GM19240 (cell line): ENCODE results near the gene VAV2.
"Not testable (repeated sequence)": the region's sequence is repeated elsewhere in the genome, so short reads cannot be mapped to it uniquely, and the experiment has no call there.

Source experiments
- DNase-seq: peaks from one replicate; pipeline ENCODE4 v3.0.0; 2011; ENCODE audit warnings: low spot score; ENCODE audit not compliant: insufficient read length

The VAV2 gene

DNA sequence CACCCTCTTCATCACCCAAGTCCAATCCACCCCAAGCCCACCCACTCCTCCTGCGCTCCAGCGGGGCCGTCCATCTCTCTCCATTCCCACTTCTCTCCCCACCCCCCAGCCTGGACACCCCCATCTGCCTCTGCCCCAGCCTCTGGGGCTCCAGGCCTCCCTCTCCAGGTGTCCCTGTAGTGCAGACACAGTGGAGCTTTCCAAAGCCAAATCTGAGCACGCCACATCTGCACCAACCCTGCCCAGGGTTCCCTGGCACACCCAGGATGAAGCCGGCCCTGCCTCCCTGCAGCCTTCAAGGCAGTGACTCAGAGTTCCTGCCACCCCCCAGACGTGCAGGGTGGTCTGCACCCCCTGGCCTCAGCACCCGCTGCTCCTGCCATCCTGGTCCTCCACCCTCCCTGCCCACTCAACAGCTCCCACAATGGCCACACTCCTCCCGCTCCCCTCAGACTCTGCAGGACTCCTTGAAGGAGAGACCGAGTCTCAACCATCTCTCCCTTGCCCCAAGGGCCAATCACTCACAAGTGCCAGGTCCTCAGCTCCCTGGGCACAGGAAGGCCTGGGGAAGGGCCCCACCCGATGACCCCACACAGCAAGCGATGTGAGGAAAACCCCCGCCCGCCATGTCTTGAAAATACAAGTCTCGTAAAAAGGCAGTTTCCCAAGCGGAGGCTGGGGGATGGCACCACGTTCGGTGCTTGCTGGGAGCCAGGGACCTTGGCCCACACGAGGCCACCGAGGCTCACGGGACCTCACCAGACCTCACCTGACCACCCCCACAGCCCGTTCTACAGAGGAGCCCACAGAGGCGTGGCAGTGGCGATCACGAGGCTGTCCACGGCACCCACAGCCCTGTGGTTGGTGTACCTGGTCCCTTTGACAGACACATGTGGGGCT, 22.2 kb downstream of the VAV2 start:
- DNase-seq = no peak

DNA sequence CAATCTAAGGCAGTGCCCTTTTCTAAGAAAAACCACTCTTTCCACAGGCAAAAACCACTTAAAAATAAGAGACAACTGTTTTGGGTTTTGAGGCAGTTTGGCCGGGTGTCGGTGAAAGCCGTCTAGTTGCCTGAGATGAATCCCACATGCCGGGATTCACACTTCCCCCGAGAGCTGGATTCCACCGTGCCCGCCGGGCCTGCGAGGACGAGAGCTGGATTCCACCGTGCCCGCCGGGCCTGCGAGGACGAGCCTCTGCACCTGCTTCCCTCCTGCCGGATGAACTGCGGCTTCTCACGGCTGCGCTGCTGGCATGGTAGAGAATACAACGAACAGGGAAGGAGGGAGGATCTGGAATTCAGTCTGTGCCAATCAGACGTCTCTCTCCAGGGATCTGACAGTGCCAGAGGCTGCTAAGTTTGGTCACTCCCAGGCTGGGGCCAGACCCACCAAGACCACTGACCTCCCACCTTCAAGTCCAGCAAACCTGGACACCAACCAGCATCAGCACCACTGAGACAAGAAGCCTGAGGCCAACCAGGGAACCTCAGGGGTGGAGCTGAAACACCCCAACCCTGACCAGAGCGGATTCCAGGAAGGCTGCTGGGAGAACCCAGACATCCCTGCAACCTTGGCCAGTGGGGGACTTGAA, 23.0 kb downstream of the VAV2 start:
- no peak for DNase-seq

DNA sequence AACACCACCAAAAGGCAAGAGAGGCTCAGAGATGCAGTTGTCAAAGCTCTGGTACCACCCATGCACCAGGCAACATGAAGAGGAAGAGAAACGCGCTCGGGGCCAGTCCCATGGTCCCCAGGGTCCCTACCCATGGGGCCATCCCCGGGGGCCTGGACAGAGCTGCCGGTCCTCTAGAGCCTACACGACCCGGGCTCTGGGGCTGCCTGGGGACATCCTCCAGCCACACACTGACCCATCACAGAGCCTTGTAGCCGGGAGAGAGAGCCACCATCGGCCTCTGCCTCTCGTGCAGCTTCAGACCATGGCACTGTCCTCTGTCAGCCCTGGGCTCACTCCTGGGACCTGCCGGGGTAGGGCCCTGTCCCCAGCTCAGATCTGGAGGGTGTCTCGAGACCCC, 23.7 kb downstream of the VAV2 start:
- no peak for DNase-seq

DNA sequence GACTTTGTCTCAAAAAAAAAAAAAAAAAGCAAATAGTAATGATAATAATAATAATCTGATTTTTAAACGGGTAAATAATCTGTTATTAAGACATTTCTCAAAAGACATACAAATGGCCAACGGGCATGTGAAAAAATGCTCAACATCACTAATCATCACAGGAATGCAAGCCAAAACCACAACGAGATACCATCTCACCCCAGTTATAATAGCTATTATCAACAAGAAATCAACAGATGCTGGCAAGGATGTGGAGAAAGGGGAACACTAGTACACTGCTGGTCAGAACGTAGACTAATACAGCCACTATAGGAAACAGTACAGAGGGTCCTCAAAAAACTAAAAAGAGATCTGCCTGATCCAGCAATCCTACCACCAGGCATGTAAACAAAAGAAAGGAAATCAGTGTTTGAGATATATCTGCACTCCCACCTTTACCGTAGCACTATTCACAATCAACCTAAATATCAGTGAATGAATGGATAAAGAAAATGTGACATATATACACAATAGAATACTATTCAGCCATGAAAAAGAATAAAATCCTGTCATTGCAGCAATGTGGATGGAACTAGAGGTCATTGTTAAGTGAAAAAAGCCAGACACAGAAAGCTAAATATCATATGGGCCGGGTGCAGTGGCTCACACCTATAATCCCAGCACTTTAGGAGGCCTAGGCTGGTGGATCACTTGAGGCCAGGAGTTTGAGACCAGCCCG, 24.9 kb downstream of the VAV2 start:
- DNase-seq = no peak

DNA sequence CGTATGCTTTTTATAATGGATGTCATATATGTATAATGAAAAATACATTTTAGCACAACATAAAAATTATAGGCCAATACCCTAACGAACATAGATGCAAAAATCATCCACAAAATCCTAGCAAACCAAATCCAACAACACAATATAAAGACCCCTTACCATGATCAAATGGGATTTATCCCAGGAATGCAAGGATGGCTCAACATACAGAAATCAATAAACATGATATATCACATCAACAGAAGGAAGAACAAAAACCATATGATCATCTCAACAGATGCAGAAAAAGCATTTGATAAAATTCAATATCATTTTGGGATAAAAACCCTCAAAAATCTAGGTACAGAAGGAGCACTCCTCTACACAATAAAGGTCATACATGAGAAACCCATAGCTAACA, 27.7 kb downstream of the VAV2 start:
- DNase-seq = no peak

DNA sequence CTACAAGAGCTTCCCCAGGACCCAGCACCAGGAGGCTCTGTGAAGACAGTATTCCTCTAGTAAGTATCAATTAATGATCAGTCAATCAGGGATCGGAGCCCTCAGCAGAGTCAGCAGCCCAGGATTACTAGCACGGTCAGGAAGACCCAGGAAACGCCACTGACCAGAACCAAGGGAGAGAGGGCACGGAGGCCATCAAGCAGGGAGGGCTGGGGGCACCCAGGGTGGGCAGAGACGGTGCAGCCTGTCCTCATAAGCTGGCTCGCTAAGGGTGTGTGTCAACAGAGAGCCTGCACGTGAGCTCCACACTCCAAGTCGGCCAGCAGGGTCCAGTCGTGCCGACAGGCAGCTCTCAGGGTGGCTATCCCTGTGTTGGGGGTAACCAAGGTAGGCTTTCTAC, 29.0 kb downstream of the VAV2 start:
- no peak for DNase-seq

DNA sequence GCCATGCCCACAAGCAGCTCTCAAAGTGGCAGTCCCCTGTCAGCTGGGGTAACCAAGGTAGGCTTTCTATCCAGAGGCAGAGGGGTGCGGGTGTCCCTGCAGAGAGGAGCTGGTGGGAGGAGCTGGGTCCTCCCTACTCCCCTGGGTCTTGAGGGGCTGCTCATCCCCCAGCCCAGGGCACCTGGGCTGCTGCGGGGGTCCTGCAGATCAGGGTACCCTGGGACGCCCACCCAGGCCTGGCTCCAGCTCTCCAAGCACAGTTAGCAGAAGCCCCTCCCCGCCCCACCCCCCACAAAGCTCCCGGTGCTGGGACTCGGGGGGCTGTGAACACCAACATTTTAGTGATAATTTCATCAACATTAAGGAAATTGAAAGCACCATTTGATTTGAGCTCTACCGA, 29.8 kb downstream of the VAV2 start:
- no peak for DNase-seq

DNA sequence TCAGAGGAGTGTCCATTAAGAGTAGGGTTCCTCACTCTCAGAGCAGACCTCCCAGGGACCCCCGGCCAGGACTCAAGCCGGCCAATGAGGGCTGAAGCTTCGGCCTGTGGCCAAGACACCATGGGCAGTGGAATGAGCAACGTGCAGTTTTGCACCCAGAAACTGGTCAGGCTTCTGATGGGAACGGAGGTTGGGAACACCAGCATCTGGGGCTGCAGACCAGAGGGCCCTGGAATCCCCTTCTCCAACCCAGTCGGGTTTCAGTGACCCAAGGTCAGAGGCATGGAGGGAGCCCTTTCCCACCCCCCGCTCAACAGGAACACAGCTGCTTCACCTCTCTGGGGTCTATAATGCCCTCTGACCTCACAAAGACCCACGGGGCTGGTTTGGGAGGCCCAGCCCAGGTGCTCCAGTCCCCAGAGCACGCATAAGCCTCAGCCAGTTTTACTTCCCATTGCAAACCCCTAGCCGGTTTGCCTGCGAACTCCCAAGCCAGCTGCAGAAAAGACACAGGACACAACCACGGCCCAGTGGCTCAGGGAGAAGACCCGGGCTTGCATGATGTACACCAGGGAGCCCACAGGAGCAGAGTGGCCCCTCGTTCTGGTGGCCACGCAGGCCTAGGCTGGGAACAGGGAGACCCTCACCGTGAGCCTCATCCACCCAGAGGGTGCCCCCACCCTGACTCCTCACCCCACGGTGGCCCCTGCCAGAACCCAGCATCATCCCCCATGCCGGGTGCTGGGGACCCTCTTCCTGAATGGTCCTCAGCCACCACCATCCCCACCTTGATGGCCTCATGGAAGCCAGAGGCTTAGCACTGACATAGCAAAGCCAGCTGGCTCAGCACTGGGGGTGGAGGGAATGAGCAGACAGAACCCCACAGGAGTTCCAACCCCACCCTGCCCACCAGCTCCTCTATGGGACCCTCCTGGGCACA, 30.6 kb downstream of the VAV2 start:
- DNase-seq = no peak

DNA sequence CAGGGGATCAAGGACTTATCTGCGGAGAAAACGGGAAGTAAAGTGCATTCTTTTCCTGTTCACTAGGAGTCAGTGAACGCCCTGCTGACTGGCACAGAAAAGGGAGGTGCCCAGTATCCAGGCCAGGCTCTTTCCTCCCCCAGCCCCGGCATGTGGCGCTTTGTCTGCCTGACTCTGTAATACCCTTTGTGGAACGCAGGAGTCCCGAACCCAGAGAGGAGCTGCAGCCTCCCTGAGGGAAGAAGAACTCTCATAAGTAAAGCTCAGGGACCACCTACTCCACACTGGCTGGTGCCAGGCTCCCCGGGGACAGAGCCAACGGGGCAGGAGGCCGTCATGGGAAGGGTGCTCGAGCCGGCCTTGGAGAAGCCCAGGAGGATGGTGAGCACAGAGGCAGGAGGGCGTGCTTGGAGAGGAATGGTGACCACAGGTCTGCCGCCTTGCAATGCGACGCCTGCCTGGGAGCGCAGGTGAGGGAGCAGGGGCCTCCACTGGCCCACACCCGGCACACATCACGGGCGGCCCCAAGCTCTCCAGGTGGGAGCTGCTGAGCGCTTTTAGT, 31.5 kb downstream of the VAV2 start:
- DNase-seq = no peak

DNA sequence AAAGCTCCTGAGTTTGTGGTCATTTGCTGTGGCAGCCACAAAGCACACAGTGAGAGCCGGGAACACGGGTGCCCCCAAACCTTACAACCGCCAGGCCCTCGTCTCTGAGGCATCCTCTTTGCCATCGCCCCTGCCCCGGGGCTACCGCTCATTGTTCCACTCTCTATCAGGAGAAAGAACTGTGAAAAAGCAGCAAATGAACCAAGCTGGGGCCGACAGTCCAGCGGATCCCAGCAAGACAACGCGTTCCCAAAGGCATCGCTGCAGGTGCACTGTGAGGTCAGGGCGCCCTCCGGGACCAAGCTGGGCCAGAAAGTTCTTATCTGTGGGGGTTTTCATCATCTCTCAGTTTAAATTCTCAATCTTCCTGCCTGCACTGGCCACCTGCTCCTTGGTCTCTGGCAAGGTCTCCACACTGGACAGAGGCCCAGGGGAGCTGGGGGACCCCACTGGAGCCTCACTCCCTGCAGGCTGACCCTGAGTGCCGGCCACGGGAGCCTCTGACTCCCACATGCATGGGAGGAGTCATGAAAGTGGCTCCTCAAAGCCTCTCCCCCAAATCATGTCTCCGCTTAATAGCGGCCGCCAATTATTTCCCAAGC, 32.1 kb downstream of the VAV2 start:
- DNase-seq = no peak

DNA sequence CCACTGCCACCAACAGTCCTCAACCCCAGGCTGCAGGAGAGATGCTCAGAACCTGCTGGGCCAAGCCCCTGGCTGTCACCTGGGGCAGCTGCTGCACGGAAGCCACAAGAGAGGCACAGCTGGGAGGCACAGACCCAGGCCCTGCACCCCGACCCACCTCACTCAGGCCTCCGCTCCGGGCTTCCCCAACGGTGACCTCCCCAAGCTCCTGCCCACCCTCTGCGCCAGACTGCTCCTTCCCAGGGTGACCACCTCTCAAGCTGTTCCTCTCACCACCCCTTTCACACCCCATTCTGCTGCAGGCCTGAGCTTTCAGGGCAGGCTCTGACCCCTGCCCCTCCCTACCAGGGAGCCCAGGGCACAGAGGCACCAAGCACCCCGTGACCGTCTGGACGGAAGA, 33.0 kb downstream of the VAV2 start:
- no peak for DNase-seq

DNA sequence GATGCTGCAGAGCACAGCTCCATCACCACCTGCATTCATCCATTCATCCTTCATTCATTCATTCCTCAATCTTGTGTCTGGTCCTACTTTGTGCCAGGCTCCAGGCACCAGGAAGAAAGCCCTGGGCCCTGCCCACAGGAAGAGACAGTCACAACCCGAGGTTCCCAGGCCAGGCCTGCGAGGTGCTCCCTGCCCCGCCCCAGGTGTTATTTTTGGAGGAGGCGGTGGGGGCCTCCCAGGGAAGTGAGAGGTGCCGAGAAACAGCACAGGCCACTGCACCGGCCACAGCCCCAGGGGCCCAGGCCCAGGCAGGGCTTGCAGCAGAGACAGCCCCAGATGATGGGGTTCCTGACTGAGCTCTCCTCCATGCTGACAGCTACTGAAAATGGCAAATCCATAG, 33.4 kb downstream of the VAV2 start:
- DNase-seq = no peak

DNA sequence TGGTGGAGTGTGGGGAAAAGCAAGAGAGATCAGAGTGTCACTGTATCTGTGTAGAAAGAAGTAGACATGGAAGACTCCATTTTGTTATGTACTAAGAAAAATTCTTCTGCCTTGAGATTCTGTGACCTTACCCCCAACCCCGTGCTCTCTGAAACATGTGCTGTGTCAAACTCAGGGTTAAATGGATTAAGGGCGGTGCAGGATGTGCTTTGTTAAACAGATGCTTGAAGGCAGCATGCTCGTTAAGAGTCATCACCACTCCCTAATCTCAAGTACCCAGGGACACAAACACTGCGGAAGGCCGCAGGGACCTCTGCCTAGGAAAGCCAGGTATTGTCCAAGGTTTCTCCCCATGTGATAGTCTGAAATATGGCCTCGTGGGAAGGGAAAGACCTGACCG, 34.4 kb downstream of the VAV2 start:
- not testable (repeated sequence) for DNase-seq

DNA sequence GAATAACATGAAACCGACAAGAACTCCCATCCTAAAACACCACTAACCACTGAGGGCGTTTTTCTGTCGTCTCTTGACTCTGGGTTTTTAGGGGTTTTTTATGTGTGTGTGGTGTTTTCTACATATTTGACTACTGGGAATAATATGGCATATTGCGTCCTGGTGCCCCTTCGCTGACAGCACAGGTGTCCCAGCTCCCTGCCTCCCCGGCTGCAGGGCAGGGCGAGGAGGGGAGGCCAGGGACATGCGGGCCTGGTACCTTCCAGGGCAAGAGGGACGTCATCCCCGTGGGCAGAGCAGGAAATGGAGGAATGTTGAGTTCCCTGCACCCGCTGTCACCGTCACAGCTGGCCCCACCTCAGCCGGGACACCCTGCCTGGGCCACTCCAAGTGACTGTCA, 34.8 kb downstream of the VAV2 start:
- no peak for DNase-seq

DNA sequence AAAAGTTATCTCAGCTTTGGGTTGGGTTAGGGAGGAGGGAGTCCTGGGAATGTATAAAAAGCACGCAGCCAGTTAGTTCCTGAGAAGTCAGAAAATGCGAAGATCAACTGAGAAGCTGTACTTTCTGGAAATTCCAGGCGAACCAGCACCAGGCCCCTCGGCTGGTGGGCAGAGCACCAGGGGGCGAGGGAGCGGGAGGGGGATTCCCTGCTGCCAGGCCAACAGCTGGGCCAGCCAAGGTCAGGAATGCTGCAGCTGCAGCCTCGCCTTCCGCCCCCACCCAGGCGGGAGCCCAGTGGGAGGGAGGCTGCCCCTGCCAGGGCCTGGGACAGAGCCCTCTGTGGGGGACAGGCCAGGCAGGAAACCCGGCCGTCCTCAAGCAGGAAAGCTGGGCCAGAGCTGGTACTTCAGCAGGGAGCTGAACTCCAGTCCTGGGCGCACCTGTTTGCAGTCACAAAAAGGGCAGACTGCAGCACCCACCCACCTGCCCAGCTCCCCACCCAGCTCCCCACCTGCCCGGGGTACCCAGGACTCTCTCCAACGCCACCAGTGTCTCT, 35.5 kb downstream of the VAV2 start:
- DNase-seq = no peak

DNA sequence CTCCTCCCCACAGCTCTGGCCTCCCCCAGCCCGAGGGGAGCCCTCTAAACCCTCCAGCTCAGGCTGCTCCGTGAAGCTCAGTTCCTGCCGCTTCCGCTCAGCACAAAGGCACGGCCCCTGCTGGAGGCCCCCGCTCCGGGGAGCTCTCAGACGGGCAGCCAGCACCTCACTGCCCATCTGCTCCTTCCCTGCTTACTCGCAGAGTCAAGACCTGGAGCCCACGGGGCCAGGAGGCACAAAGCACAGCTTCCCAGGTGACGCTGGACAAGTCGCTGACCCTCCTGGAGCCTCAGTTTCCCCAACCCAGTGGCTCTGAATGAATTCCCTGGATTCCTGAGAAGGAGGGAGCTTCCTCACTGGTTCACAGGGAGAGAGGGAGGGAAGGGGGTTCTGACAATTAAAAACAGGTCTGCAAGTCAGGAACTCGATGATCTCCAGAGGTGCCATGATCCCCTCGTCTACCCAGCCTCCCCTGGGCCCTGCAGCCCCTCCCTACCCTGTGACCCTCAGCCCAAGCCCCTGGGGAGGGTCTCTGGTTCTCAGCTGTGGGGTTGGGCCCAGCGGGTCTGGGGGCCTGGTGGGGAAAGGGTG, 36.2 kb downstream of the VAV2 start:
- peak; percentile 70 for DNase-seq

DNA sequence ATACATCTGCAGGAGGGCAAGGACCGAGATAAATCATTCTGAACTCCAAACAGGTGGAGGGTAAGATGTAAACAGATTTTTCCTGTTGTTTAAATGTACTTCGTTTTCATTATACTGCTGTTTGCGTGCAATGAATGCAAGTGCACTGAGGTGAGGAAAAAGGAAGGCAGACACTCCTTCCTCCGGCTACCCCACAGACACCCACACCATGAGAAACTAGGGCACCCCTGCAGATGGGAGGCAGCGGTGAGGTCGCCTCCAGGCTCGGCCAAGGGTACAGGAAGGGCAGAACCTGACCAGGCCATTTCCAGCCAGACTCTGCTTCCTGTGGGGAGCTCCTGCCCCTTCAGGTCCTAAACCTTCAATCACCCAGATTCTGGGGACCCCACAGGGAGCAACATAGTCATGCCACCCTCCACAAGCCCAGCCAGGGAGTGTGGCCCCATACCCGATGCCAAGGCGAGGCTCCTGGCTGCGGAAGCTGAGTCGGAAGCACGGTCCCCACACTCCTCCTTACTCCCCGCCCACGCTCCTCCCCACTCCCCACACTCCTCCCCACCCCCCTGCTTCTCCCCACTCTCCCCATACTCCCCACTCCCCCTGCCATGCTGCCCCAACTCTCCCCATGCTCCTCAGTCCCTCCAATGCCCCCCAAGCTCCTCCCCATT, 37.1 kb downstream of the VAV2 start:
- no peak for DNase-seq

DNA sequence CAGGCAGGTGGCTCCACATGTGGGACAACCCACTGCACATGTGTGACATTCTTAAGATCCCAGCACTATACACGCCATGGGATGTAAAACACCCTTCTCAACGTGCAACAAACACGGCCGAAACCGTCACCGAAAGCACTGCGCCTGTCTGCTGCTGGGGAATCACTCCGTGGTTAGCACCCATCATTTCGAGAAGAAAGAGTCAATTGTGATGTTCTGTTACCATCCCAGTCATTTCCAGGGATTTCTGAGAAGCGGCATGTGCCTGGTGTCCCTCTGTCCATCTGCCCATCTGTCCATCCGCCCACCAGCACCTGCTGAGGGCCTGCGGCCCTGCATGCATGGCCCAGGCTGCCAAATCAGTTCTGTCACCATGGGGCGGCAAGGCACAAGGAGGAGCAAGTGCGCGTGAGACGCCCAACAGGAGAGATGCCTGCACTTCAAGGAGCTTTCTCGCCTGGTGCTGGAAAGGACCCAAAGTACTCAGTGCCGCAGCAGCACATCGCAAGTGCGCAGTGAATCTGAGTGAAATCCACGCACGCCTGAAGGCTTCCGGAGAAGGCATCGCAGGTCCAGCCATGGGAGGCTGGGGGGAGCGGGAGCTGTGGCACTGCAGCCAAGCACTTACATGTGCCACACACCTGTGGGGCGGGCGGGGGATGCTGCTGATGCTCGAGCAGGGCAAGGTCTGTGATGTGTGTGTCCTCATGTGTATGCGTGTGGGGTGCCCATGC, 38.0 kb downstream of the VAV2 start:
- no peak for DNase-seq

DNA sequence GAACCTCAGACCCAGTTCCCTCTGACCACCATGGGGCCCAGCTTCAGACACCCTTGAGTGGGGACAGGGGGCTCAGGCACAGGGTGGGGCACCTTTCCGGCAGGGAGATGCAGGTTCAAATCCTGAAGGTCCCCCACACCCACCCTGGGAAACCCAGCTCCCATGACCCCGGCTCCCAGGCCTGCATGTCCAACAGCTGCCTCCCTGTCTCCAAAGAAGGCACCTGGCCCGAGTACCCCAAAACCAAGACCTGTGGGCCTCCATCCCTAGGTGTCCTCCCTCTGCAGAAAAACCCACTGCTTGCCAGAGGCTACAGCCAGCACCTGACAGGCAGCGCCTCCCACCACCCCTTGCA, 38.5 kb downstream of the VAV2 start:
- DNase-seq = no peak
